ENCODE results near the gene TSR3. TPM values are rescaled to one million over a fixed set of nuclear protein-coding genes. Genes with fewer than 3 reads are reported as not detected.
A peak's percentile ranks its signal among the peaks of the same experiment; 100 is the strongest.

The TSR3 gene
- total and polyA plus RNA-seq, 2 of the 13 experiments (the other 11 are each of a cell fraction or from before 2014, with no cell fraction given) = 24.2 to 51.0 TPM

- TF ChIP-seq, protein P1, sequence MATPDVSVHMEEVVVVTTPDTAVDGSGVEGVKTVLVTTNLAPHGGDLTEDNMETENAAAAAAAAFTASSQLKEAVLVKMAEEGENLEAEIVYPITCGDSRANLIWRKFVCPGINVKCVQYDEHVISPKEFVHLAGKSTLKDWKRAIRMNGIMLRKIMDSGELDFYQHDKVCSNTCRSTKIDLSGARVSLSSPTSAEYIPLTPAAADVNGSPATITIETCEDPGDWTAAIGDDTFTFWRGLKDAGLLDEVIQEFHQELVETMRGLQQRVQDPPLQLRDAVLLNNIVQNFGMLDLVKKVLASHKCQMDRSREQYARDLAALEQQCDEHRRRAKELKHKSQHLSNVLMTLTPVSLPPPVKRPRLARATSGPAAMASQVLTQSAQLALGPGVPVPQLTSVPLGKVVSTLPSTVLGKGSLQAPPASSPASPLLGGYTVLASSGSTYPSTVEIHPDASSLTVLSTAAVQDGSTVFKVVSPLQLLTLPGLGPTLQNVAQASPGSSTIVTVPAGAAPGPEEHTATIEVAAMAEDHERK (CRISPR knock-in tag; IDR thresholded peaks at IDR 0.05; ENCODE audit: low read depth) = no peak
- TF ChIP-seq ZNF317 (CRISPR knock-in tag; IDR thresholded peaks at IDR 0.05) = no peak
- no peak for TF ChIP-seq CSRNP1 (CRISPR knock-in tag; IDR thresholded peaks at IDR 0.05)
- TF ChIP-seq ZNF274 (CRISPR knock-in tag; IDR thresholded peaks at IDR 0.05) = peak; percentile 61; the same call in 1 of the 2 replicates
- TF ChIP-seq EP300 (IDR thresholded peaks at IDR 0.05; ENCODE audit: low read depth in 2 of 2, low read length in 2 of 2) = no peak
- no peak for TF ChIP-seq EP300 (CRISPR knock-in tag; IDR thresholded peaks at IDR 0.05; ENCODE audit: borderline replicate concordance)
- no peak for TF ChIP-seq ZGPAT (CRISPR knock-in tag; IDR thresholded peaks at IDR 0.05)
- peak; percentile 15; the same call in 1 of the 2 replicates for TF ChIP-seq ATF7-NPFF (CRISPR knock-in tag; IDR thresholded peaks at IDR 0.05; ENCODE audit: low read depth)
- 0 out of 2 replicates have a peak, but pooled peaks have one; percentile 17 for TF ChIP-seq ZMAT3 (CRISPR knock-in tag; conservative IDR thresholded peaks at IDR 0.05)
- TF ChIP-seq ZNF766 (CRISPR knock-in tag; IDR thresholded peaks at IDR 0.05; ENCODE audit: borderline replicate concordance) = no peak
- TF ChIP-seq MEIS1 (CRISPR knock-in tag; IDR thresholded peaks at IDR 0.05; ENCODE audit: borderline replicate concordance) = no peak
- TF ChIP-seq, protein P2, sequence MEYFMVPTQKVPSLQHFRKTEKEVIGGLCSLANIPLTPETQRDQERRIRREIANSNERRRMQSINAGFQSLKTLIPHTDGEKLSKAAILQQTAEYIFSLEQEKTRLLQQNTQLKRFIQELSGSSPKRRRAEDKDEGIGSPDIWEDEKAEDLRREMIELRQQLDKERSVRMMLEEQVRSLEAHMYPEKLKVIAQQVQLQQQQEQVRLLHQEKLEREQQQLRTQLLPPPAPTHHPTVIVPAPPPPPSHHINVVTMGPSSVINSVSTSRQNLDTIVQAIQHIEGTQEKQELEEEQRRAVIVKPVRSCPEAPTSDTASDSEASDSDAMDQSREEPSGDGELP (IDR thresholded peaks at IDR 0.05; ENCODE audit: borderline replicate concordance, low read depth) = no peak
- no peak for TF ChIP-seq RNF219 (CRISPR knock-in tag; IDR thresholded peaks at IDR 0.05)
- TF ChIP-seq ZNF570 (CRISPR knock-in tag; IDR thresholded peaks at IDR 0.05; ENCODE audit: borderline replicate concordance) = no peak
- TF ChIP-seq GFI1 (CRISPR knock-in tag; IDR thresholded peaks at IDR 0.05; ENCODE audit: borderline replicate concordance) = no peak
- no peak for TF ChIP-seq ZFP41 (CRISPR knock-in tag; IDR thresholded peaks at IDR 0.05; ENCODE audit: borderline replicate concordance)
- 0 out of 2 replicates have a peak, but pooled peaks have one; percentile 5 for TF ChIP-seq HMGXB3 (CRISPR knock-in tag; IDR thresholded peaks at IDR 0.05; ENCODE audit: borderline replicate concordance)
These were observed 480 bp downstream of the TSR3 start (continued) for GRCh38 chr16:1351215-1351581.
